OCI-LY1 (cell line): ENCODE data around the gene HOXB7.

Experiments used
- H2AFZ ChIP-seq: fragments of 200-600 bp; sonication (generic), shearing (Covaris generic); 2 replicates; pipeline ENCODE4 v1.6.0; 2014; ENCODE audit warnings: antibody characterized with exemption, mild to moderate bottlenecking, low read length
- H3F3A ChIP-seq: fragments of 200-600 bp; sonication (generic), shearing (Covaris generic); 2 replicates; pipeline ENCODE4 v1.6.0; 2014; ENCODE audit warnings: mild to moderate bottlenecking, antibody characterized with exemption, low read length, moderate library complexity; ENCODE audit not compliant: insufficient read depth
- H3K27ac ChIP-seq: fragments of 200-600 bp; sonication (generic); 2 replicates; pipeline ENCODE4 v1.5.1; 2014; ENCODE audit warnings: low read length, mixed run types, mild to moderate bottlenecking, low read depth; ENCODE audit not compliant: poor library complexity, severe bottlenecking
- H3K27me3 ChIP-seq: fragments of 200-600 bp; sonication (generic); 2 replicates; pipeline ENCODE4 v1.6.0; 2014; ENCODE audit warnings: antibody characterized with exemption, mild to moderate bottlenecking, low read length, moderate library complexity; ENCODE audit not compliant: insufficient read depth
- H3K36me3 ChIP-seq: fragments of 200-600 bp; sonication (generic); 2 replicates; pipeline ENCODE4 v1.6.1; 2014; ENCODE audit warnings: mild to moderate bottlenecking, antibody characterized with exemption, low read length, moderate library complexity, mixed read lengths; ENCODE audit not compliant: insufficient read depth
- H3K4me1 ChIP-seq: fragments of 200-600 bp; sonication (generic); 2 replicates; pipeline ENCODE4 v1.5.1; 2014; ENCODE audit warnings: mild to moderate bottlenecking, low read length, moderate library complexity; ENCODE audit not compliant: insufficient read depth, severe bottlenecking
- H3K4me2 ChIP-seq: fragments of 200-600 bp; sonication (generic), shearing (Covaris generic); 2 replicates; pipeline ENCODE4 v1.6.1; 2014; ENCODE audit warnings: low read length
- H3K4me3 ChIP-seq: fragments of 200-600 bp; sonication (generic); 2 replicates; pipeline ENCODE4 v1.5.1; 2014; ENCODE audit warnings: low read length, low read depth, mild to moderate bottlenecking, mixed read lengths; ENCODE audit not compliant: poor library complexity, severe bottlenecking
- H3K79me2 ChIP-seq: fragments of 200-600 bp; shearing (Covaris generic); 2 replicates; pipeline ENCODE4 v1.6.1; 2016; ENCODE audit warnings: mixed run types, low read length, mixed read lengths; ENCODE audit not compliant: insufficient read depth
- H3K9ac ChIP-seq: fragments of 200-600 bp; sonication (generic), shearing (Covaris generic); 2 replicates; pipeline ENCODE4 v1.6.1; 2014; ENCODE audit warnings: mild to moderate bottlenecking, low read length, mixed read lengths
- H3K9me2 ChIP-seq: fragments of 200-600 bp; sonication (generic), shearing (Covaris generic); 2 replicates; pipeline ENCODE4 v1.6.1; 2014; ENCODE audit warnings: low read depth, mild to moderate bottlenecking, low read length, mixed read lengths
- H3K9me3 ChIP-seq: fragments of 200-600 bp; shearing (Covaris generic); 2 replicates; pipeline ENCODE4 v1.6.1; 2014; ENCODE audit warnings: low read length, mixed read lengths
- H4K20me1 ChIP-seq: fragments of 200-600 bp; sonication (generic), shearing (Covaris generic); 2 replicates; pipeline ENCODE4 v1.6.0; 2016; ENCODE audit warnings: mild to moderate bottlenecking, low read length; ENCODE audit not compliant: insufficient read depth
- CTCF ChIP-seq: fragments of 200-600 bp; sonication (generic), shearing (Covaris generic); IDR thresholded peaks from 2 replicates; pipeline ENCODE4 v1.5.1; 2017; ENCODE audit warnings: mild to moderate bottlenecking, antibody characterized with exemption, low read length, moderate library complexity, mixed read lengths
- EZH2 ChIP-seq: fragments of 200-600 bp; sonication (generic), shearing (Covaris generic); IDR thresholded peaks from 2 replicates; pipeline ENCODE4 v1.8.0; 2017; ENCODE audit warnings: borderline replicate concordance, mixed run types, mild to moderate bottlenecking, antibody characterized with exemption, low read length, moderate library complexity, mixed read lengths

Gene HOXB7

GRCh38 chr17:48609033-48609432 is 1.8 kb downstream of the HOXB7 start:
- TF ChIP-seq CTCF (no peak), EZH2 (no peak)
- H3K9ac ChIP-seq: no peak overlapping the region
- no peaks in the 10 kb centered on the region for H3K36me3 ChIP-seq
- H3K4me1 ChIP-seq: peaks cover 3% of the 10 kb centered on the region
- no peaks in the 10 kb centered on the region for H3F3A ChIP-seq
- H3K27me3 ChIP-seq: no peaks in the 10 kb centered on the region
- H2AFZ ChIP-seq: no peak overlapping the region
- H3K4me2 ChIP-seq: no peak overlapping the region
- H3K79me2 ChIP-seq: no peaks in the 10 kb centered on the region
- no peak overlapping the region for H3K27ac ChIP-seq
- H3K4me3 ChIP-seq: no peak overlapping the region
- no peaks in the 10 kb centered on the region for H4K20me1 ChIP-seq
- no peaks in the 10 kb centered on the region for H3K9me3 ChIP-seq
- no peaks in the 10 kb centered on the region for H3K9me2 ChIP-seq

- H3K4me3 ChIP-seq: no peak overlapping the region
- no peak overlapping the region for H3K4me2 ChIP-seq
- H3K4me1 ChIP-seq: peaks cover 3% of the 10 kb centered on the region
- no peaks in the 10 kb centered on the region for H3K9me2 ChIP-seq
- no peaks in the 10 kb centered on the region for H3K9me3 ChIP-seq
- H3K27me3 ChIP-seq: no peaks in the 10 kb centered on the region
- TF ChIP-seq EZH2 (no peak), CTCF (no peak)
- no peak overlapping the region for H3K9ac ChIP-seq
- no peaks in the 10 kb centered on the region for H3K36me3 ChIP-seq
- H3K27ac ChIP-seq: no peak overlapping the region
- H2AFZ ChIP-seq: no peak overlapping the region
- H3K79me2 ChIP-seq: no peaks in the 10 kb centered on the region
- H3F3A ChIP-seq: no peaks in the 10 kb centered on the region
- H4K20me1 ChIP-seq: no peaks in the 10 kb centered on the region
These were observed 2.4 kb downstream of the HOXB7 start for GRCh38 chr17:48608494-48608834.

- no peaks in the 10 kb centered on the region for H3K9me2 ChIP-seq
- H4K20me1 ChIP-seq: no peaks in the 10 kb centered on the region
- H3K4me3 ChIP-seq: no peak overlapping the region
- peaks cover under 1% of the 10 kb centered on the region; the same call in 1 of the 2 replicates for H3K27me3 ChIP-seq
- H3K27ac ChIP-seq: no peak overlapping the region
- no peak overlapping the region for H2AFZ ChIP-seq
- H3K36me3 ChIP-seq: no peaks in the 10 kb centered on the region
- peaks cover 3% of the 10 kb centered on the region for H3K4me1 ChIP-seq
- TF ChIP-seq EZH2 (no peak), CTCF (no peak)
- H3K9ac ChIP-seq: no peak overlapping the region
- H3K9me3 ChIP-seq: no peaks in the 10 kb centered on the region
- no peaks in the 10 kb centered on the region for H3K79me2 ChIP-seq
- H3F3A ChIP-seq: no peaks in the 10 kb centered on the region
- H3K4me2 ChIP-seq: no peak overlapping the region
These were observed 3.8 kb downstream of the HOXB7 start for GRCh38 chr17:48606892-48607614.
